Peyer's patch (tissue), 4 donors: ENCODE results near the gene RAET1E.

Experiments used
- CTCF ChIP-seq, 6 experiments: fragments of 450-650 bp in 4 of 6; fragments of 200-600 bp in 2 of 6; sonication (generic) in 1 of 6; IDR thresholded peaks; one replicate each; pipeline ENCODE4 v1.5.1; 2017 to 2019; ENCODE audit warnings: antibody characterized with exemption in 6 of 6, mild to moderate bottlenecking in 3 of 6, moderate library complexity in 1 of 6
- POLR2A ChIP-seq, 2 donors: fragments of 450-650 bp; IDR thresholded peaks; one replicate each; pipeline ENCODE4 v1.5.1; 2017; ENCODE audit warnings: antibody characterized with exemption in 2 of 2, mild to moderate bottlenecking in 2 of 2, moderate library complexity in 2 of 2

GRCh38 chr6:149859368-149859767 lies 38.5 kb downstream of the RAET1E start:
- TF ChIP-seq CTCF (IDR thresholded peaks at IDR 0.05), result no peak
- no peak for TF ChIP-seq POLR2A (IDR thresholded peaks at IDR 0.05)
